Smooth muscle cell (in vitro differentiated cells): ENCODE data around the gene SYPL2. TPM values are rescaled to one million over a fixed set of nuclear protein-coding genes. Genes with fewer than 3 reads are reported as not detected.

Experiments
- DNase-seq: peaks from one replicate; lab custom pipeline; 2025; ENCODE audit not compliant: unreplicated experiment; lab: John Stamatoyannopoulos, UW
- H2AFZ ChIP-seq: fragments of 200-600 bp; sonication (generic); 2 replicates; pipeline ENCODE4 v1.6.0; 2016; ENCODE audit warnings: antibody characterized with exemption, low read depth, mild to moderate bottlenecking
- H3F3A ChIP-seq: fragments of 200-600 bp; sonication (generic); 2 replicates; pipeline ENCODE4 v1.6.0; 2017; ENCODE audit warnings: antibody characterized with exemption, low read depth
- H3K27ac ChIP-seq: fragments of 200-600 bp; sonication (generic); 2 replicates; pipeline ENCODE4 v1.5.1; 2016; ENCODE audit warnings: low read depth, mild to moderate bottlenecking
- H3K27me3 ChIP-seq: fragments of 200-600 bp; sonication (generic); 2 replicates; pipeline ENCODE4 v1.6.1; 2016; ENCODE audit warnings: low read depth, mild to moderate bottlenecking
- H3K36me3 ChIP-seq: fragments of 200-600 bp; sonication (generic); 2 replicates; pipeline ENCODE4 v1.5.1; 2016; ENCODE audit warnings: low read depth
- H3K4me1 ChIP-seq: fragments of 200-600 bp; sonication (generic); 2 replicates; pipeline ENCODE4 v1.5.1; 2016; ENCODE audit warnings: low read depth
- H3K4me2 ChIP-seq: fragments of 200-600 bp; sonication (generic); 2 replicates; pipeline ENCODE4 v1.6.0; 2016; ENCODE audit warnings: mild to moderate bottlenecking
- H3K4me3 ChIP-seq: fragments of 200-600 bp; sonication (generic); 2 replicates; pipeline ENCODE4 v1.5.1; 2016; ENCODE audit warnings: mild to moderate bottlenecking
- H3K79me2 ChIP-seq: fragments of 200-600 bp; sonication (generic); 2 replicates; pipeline ENCODE4 v1.6.0; 2016; ENCODE audit warnings: low read depth, mild to moderate bottlenecking
- H3K9ac ChIP-seq: fragments of 200-600 bp; sonication (generic); 2 replicates; pipeline ENCODE4 v1.6.0; 2016; ENCODE audit warnings: low read depth
- H3K9me3 ChIP-seq: fragments of 200-600 bp; sonication (generic); replicated peaks from 2 replicates; pipeline ENCODE4 v1.5.1; 2016; ENCODE audit warnings: low read depth
- H4K20me1 ChIP-seq: fragments of 200-600 bp; sonication (generic); 2 replicates; pipeline ENCODE4 v1.6.0; 2016; ENCODE audit warnings: low read depth
- WGBS: methylation state at CpG from one replicate; pipeline ENCODE4 v1.1.7; 2016; ENCODE audit warnings: low lambda C conversion rate; 5-methylcytosine and 5-hydroxymethylcytosine counted together
- polyA plus RNA-seq: library from polyadenylated mRNA; unstranded; fragments of >200 nt; fragmentation: Nextera tagmentation; extraction: Ambion mirVana; gene quantifications from 2 replicates; pipeline ENCODE4 v1.2.1, GENCODE V29; 2016
- total RNA-seq: library from RNA; depleted of rRNA; stranded (reverse); fragments of >200 nt; gene quantifications from 2 replicates; pipeline ENCODE4 v1.2.3, GENCODE V29; 2014
- TF ChIP-seq, protein P1 (sequence below): fragments of 200-600 bp; sonication (generic); IDR thresholded peaks from 2 replicates; pipeline ENCODE4 v1.5.1; 2017; ENCODE audit warnings: borderline replicate concordance, mild to moderate bottlenecking, antibody characterized with exemption; ENCODE audit not compliant: insufficient read depth, poor library complexity, severe bottlenecking

The SYPL2 gene
- total and polyA plus RNA-seq, 2 experiments from 2014 or later = not detected

GRCh38 chr1:109426281-109427170 lies 39.8 kb upstream of the SYPL2 start, which contains the start of gene PSMA5:
TSS of gene PSMA5 (minus strand) at chr1:109426448. CDS start at chr1:109426330, 118 bp downstream.
- Histone ChIP-seq H3K9ac (peak within 1 kb of the TSS; percentile 78), H3K4me2 (peak within 1 kb of the TSS; percentile 94), H3K27ac (peak within 1 kb of the TSS; percentile 82), H3F3A (no peaks in the 10 kb centered on the region), H4K20me1 (peaks cover 36% of the 10 kb centered on the region), H3K27me3 (no peaks in the 10 kb centered on the region), H3K4me1 (peaks cover 11% of the 10 kb centered on the region), H2AFZ (peak within 1 kb of the TSS; percentile 81), H3K36me3 (no peaks in the 10 kb centered on the region), H3K9me3 (no peaks in the 10 kb centered on the region), H3K4me3 (peak within 1 kb of the TSS; percentile 72), H3K79me2 (peaks cover 43% of the 10 kb centered on the region)
- DNase-seq = peak; percentile 71
- TF ChIP-seq, protein P1, sequence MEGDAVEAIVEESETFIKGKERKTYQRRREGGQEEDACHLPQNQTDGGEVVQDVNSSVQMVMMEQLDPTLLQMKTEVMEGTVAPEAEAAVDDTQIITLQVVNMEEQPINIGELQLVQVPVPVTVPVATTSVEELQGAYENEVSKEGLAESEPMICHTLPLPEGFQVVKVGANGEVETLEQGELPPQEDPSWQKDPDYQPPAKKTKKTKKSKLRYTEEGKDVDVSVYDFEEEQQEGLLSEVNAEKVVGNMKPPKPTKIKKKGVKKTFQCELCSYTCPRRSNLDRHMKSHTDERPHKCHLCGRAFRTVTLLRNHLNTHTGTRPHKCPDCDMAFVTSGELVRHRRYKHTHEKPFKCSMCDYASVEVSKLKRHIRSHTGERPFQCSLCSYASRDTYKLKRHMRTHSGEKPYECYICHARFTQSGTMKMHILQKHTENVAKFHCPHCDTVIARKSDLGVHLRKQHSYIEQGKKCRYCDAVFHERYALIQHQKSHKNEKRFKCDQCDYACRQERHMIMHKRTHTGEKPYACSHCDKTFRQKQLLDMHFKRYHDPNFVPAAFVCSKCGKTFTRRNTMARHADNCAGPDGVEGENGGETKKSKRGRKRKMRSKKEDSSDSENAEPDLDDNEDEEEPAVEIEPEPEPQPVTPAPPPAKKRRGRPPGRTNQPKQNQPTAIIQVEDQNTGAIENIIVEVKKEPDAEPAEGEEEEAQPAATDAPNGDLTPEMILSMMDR = no peak
- under 1% methylated on average over 49 of the region's 50 CpGs for WGBS

GRCh38 chr1:109427171-109427467 lies 39.2 kb upstream of the SYPL2 start:
- Histone ChIP-seq H3K36me3 (no peaks in the 10 kb centered on the region), H3K4me3 (peak overlapping the region; percentile 72), H3K27me3 (no peaks in the 10 kb centered on the region), H3K27ac (peak overlapping the region; percentile 62), H3K4me2 (peak overlapping the region; percentile 88), H3K79me2 (peaks cover 38% of the 10 kb centered on the region), H3F3A (no peaks in the 10 kb centered on the region), H3K4me1 (peaks cover 11% of the 10 kb centered on the region), H3K9ac (peak overlapping the region; percentile 34), H3K9me3 (no peaks in the 10 kb centered on the region), H2AFZ (peak overlapping the region; percentile 81), H4K20me1 (peaks cover 31% of the 10 kb centered on the region)
- TF ChIP-seq, protein P1 = no peak
- WGBS = 14% methylated on average over 7 of the region's 7 CpGs
- no peak for DNase-seq

DNA sequence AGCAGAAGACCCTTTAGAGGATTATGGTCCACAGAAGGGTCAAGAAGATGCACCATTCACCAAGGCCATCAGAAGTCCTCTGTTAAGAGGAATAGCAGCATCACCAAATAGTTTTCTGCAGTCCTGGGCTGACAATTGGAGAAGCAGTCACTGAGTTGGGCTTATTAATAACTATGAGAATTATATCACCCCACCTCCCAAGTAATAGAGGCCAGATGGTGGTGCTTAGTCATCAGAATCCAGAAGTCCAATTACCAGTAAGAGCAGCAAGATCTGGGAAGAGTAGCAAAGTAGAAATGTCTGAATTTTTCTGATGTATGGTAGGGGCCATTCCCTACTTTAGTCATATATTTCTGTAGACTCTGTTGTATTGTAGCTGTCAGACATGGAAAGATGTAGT lies 34.0 kb upstream of the SYPL2 start:
- no peak overlapping the region for H3K4me3 ChIP-seq
- no peak overlapping the region for H3K4me2 ChIP-seq
- H3K79me2 ChIP-seq = no peaks in the 10 kb centered on the region
- TF ChIP-seq, protein P1 = no peak
- no peak overlapping the region for H3K9ac ChIP-seq
- no peaks in the 10 kb centered on the region for H4K20me1 ChIP-seq
- no peak for DNase-seq
- no peaks in the 10 kb centered on the region for H3K4me1 ChIP-seq
- H3K36me3 ChIP-seq = no peaks in the 10 kb centered on the region
- no peak overlapping the region for H2AFZ ChIP-seq
- H3K27ac ChIP-seq = no peak overlapping the region
- H3F3A ChIP-seq = no peaks in the 10 kb centered on the region
- H3K9me3 ChIP-seq = no peaks in the 10 kb centered on the region
- no peaks in the 10 kb centered on the region for H3K27me3 ChIP-seq

DNA sequence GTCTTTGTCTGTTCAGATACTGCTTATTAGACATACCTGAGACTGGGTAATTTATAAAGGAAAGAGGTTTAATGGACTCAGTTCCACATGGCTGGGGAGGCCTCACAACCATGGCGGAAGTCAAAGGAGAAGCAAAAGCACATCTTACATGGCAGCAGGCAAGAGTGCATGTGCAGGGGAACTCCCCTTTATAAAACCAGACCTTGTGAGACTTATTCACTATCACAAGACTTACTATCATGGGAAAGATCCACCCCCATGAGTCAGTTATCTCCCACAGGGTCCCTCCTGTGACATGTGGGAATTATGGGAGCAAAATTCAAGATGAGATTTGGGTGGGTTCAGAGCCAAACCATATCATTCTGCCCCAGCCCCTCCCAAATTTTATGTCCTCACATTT lies 33.0 kb upstream of the SYPL2 start:
- no peak overlapping the region for H3K4me3 ChIP-seq
- TF ChIP-seq, protein P1 = no peak
- no peaks in the 10 kb centered on the region for H3K27me3 ChIP-seq
- no peaks in the 10 kb centered on the region for H3K36me3 ChIP-seq
- H3K9ac ChIP-seq = no peak overlapping the region
- H3K27ac ChIP-seq = no peak overlapping the region
- no peaks in the 10 kb centered on the region for H4K20me1 ChIP-seq
- WGBS = 100% methylated on average over 1 of the region's 1 CpG
- no peaks in the 10 kb centered on the region for H3F3A ChIP-seq
- H3K4me2 ChIP-seq = no peak overlapping the region
- no peak overlapping the region for H2AFZ ChIP-seq
- no peak for DNase-seq
- H3K4me1 ChIP-seq = no peaks in the 10 kb centered on the region
- no peaks in the 10 kb centered on the region for H3K79me2 ChIP-seq
- no peaks in the 10 kb centered on the region for H3K9me3 ChIP-seq
